Upper lobe of left lung (tissue), 6 donors: Measurements from ENCODE around the gene RGL1. TPM values are rescaled to one million over a fixed set of nuclear protein-coding genes. Genes with fewer than 3 reads are reported as not detected.
A peak's percentile ranks its signal among the peaks of the same experiment; 100 is the strongest.

Source experiments
- ATAC-seq, 2 donors: fragments of 200-7000 bp; cut with Tn5 transposase; one replicate each; pipeline ENCODE4 v1.9.1; 2022; ENCODE audit warnings: mild to moderate bottlenecking in 2 of 2, moderate library complexity in 2 of 2; ENCODE audit not compliant: low FRiP score in 2 of 2
- DNase-seq, 2 donors: peaks; one replicate each; pipeline ENCODE4 v3.0.0-alpha.2; 2019 to 2020
- H3K27ac ChIP-seq, 4 donors: fragments of 200-600 bp; sonication (generic); one replicate each; pipeline ENCODE4 v1.5.1; 2016 to 2019
- H3K27me3 ChIP-seq, 4 donors: fragments of 200-600 bp; sonication (generic); one replicate each; pipeline ENCODE4 v1.5.1; 2017 to 2019
- H3K36me3 ChIP-seq, 4 donors: fragments of 200-600 bp; sonication (generic); one replicate each; pipeline ENCODE4 v1.5.1; 2016 to 2019
- H3K4me1 ChIP-seq, 4 donors: fragments of 200-600 bp; sonication (generic); one replicate each; pipeline ENCODE4 v1.5.1; 2018 to 2019
- H3K4me3 ChIP-seq, 4 donors: fragments of 200-600 bp; sonication (generic); one replicate each; pipeline ENCODE4 v1.5.1; 2017 to 2019; ENCODE audit warnings: mild to moderate bottlenecking in 2 of 4, moderate library complexity in 1 of 4
- H3K9me3 ChIP-seq, 4 donors: fragments of 200-600 bp; sonication (generic); one replicate each; pipeline ENCODE4 v1.5.1; 2018 to 2019
- EP300 ChIP-seq, 4 donors: sonication (generic); formaldehyde crosslinking; IDR thresholded peaks; one replicate each; pipeline ENCODE4 v1.5.1; 2017; ENCODE audit warnings: antibody characterized with exemption in 4 of 4, control low read depth in 2 of 4
- POLR2A ChIP-seq, 4 donors: fragments of 450-650 bp; IDR thresholded peaks; one replicate each; pipeline ENCODE4 v1.5.1; 2016 to 2017; ENCODE audit warnings: antibody characterized with exemption in 4 of 4, mild to moderate bottlenecking in 2 of 4
- POLR2AphosphoS5 ChIP-seq, 2 donors: sonication (generic); formaldehyde crosslinking; IDR thresholded peaks; one replicate each; pipeline ENCODE4 v1.5.1; 2017; ENCODE audit warnings: antibody characterized with exemption in 2 of 2
- WGBS, 2 donors: methylation state at CpG; one replicate each; pipeline ENCODE4 v1.1.5; 2017 to 2018; 5-methylcytosine and 5-hydroxymethylcytosine counted together
- total RNA-seq, 6 donors: library from RNA; depleted of rRNA in 4 of 6; stranded (reverse); fragments of >200 nt in 4 of 6; gene quantifications; one replicate each; pipeline versions ENCODE4 v1.1.0 to v1.2.1, GENCODE V29; 2016 to 2021
- TF ChIP-seq, protein P1 (sequence below), 6 experiments: fragments of 450-650 bp in 4 of 6; fragments of 200-600 bp in 2 of 6; sonication (generic) in 2 of 6; IDR thresholded peaks; one replicate each; pipeline ENCODE4 v1.5.1; 2016 to 2019; ENCODE audit warnings: antibody characterized with exemption in 6 of 6
- donor health status: DM: no; HTN: no; CAD: no; lungs with moderate emphysema.
- donor health status: DM: no; HTN: yes; CAD: no; lungs with severe emphysema.

The RGL1 gene
- total RNA-seq, 6 donors from 2014 or later, result 24.1 to 38.9 (median 26.7) TPM

DNA sequence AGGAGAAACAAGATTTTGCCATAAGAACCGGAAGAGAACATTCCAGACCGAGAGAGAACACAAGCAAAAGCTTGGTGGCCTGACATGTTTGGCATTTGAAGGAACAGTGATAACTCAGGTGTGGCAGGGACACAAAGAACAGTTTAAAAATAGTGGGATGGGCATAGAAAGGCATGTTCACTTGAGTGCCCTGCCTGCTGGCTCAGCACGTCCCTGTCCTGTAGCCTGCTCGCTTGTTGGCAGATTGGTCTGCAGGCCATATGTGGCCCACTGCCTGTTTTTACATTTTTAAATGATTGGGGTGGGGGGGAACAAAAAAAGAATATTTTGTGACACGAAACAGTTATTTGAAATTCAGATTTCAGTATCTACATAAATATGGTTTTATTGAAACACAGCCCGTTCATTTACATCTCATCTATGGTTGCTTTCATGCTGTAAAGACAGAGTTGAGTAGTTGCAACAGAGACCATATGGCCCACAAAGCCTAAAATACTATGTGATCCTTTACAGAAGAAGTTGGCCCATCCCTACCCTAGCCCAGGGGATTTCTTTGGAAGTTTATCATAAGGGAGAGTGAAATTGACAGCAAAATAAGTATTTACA is 100.7 kb downstream of the RGL1 start:
- H3K36me3 ChIP-seq, result peaks cover 9 to 69% (median 26%) of the 10 kb centered on the region in 4 donors
- DNase-seq (no peak), ATAC-seq (no peak)
- no peak overlapping the region for H3K27ac ChIP-seq
- H3K4me3 ChIP-seq, result no peak overlapping the region
- WGBS, 2 donors, result 92 to 95% methylated on average over 6 of the region's 6 CpGs
- H3K27me3 ChIP-seq, result no peaks in the 10 kb centered on the region
- no peaks in the 10 kb centered on the region for H3K9me3 ChIP-seq
- H3K4me1 ChIP-seq, result no peaks in the 10 kb centered on the region
- TF ChIP-seq POLR2A (IDR thresholded peaks at IDR 0.05) (no peak), POLR2AphosphoS5 (IDR thresholded peaks at IDR 0.05) (no peak), EP300 (IDR thresholded peaks at IDR 0.05) (no peak)
- TF ChIP-seq, protein P1, sequence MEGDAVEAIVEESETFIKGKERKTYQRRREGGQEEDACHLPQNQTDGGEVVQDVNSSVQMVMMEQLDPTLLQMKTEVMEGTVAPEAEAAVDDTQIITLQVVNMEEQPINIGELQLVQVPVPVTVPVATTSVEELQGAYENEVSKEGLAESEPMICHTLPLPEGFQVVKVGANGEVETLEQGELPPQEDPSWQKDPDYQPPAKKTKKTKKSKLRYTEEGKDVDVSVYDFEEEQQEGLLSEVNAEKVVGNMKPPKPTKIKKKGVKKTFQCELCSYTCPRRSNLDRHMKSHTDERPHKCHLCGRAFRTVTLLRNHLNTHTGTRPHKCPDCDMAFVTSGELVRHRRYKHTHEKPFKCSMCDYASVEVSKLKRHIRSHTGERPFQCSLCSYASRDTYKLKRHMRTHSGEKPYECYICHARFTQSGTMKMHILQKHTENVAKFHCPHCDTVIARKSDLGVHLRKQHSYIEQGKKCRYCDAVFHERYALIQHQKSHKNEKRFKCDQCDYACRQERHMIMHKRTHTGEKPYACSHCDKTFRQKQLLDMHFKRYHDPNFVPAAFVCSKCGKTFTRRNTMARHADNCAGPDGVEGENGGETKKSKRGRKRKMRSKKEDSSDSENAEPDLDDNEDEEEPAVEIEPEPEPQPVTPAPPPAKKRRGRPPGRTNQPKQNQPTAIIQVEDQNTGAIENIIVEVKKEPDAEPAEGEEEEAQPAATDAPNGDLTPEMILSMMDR (IDR thresholded peaks at IDR 0.05), result no peak

DNA sequence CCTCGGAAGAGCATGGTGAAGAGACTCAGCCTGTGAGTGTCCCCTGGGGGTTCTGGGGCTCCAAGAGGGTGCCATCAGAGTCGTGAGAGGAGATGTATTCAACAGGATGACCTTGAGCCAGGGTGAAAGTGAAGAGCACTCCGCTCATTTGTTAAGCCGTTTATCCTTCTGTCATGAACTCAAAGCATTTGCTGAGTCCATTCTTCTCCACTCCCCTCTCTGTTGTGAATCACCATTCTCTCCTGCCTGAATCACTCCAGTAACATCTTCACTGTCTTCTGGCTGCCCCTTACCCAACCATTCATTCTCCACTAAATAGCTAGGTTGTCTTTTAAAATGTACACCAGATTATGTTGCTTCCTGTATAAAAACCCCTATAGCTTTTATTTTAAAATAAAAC is 102.2 kb downstream of the RGL1 start:
- DNase-seq, result no peak
- ATAC-seq, result no peak
- Histone ChIP-seq H3K4me1 (no peaks in the 10 kb centered on the region), H3K36me3 (peaks cover 9 to 75% (median 28%) of the 10 kb centered on the region in 4 donors), H3K9me3 (no peaks in the 10 kb centered on the region), H3K27ac (no peak overlapping the region), H3K27me3 (no peaks in the 10 kb centered on the region), H3K4me3 (no peak overlapping the region)
- TF ChIP-seq, protein P1 (IDR thresholded peaks at IDR 0.05), result no peak
- TF ChIP-seq POLR2AphosphoS5 (IDR thresholded peaks at IDR 0.05), result no peak
- TF ChIP-seq POLR2A (IDR thresholded peaks at IDR 0.05), result no peak
- WGBS, 2 donors, result 82 to 88% methylated on average over 4 of the region's 4 CpGs

DNA sequence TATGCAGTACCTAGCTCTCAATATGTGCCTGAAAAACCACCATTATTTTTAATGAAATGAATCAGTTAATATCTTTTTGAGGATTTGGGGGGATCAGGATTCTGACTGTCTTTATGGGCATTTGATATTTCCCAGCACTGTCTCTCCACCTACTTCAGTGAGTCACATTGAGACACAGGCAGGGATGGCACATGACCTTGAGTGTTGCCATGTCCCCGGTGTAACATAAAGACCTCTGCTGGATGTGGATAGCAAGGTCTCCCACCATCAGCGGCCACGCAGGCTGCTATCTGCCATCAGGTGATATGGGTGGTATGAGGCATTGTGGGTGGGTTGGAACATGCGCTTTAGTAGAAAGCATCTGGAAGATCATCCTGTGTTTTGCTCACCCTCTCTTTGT is 103.2 kb downstream of the RGL1 start:
- H3K4me1 ChIP-seq, result no peaks in the 10 kb centered on the region

DNA sequence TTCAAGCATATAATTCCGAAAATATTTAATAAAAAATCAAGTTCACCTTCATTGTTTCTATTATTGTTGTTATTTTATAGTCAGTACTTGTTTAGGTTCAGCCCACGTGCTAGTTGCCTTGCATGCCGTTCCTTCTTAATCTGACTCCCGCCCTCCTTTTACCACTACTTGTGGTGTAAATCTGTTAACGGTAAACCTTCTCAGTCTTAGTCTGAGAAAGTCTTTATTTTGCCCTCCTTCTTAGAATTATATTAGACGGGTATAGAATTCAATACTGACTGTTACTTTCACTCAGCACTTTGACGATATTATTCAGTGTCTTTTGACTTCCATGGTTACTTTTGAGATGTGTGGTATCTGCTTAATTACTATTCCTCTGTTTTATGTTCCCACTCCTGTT is 104.8 kb downstream of the RGL1 start:
- TF ChIP-seq, protein P1 (IDR thresholded peaks at IDR 0.05), result no peak
- 90 to 93% methylated on average over 7 of the region's 7 CpGs for WGBS, 2 donors
- Histone ChIP-seq H3K36me3 (peaks cover 9 to 78% (median 32%) of the 10 kb centered on the region in 4 donors), H3K4me1 (peaks cover 8 to 11% (median 9%) of the 10 kb centered on the region in 4 donors), H3K9me3 (no peaks in the 10 kb centered on the region), H3K27ac (peak overlapping the region in 1 of 4 donors; percentile 32), H3K4me3 (no peak overlapping the region), H3K27me3 (no peaks in the 10 kb centered on the region)
- no peak for DNase-seq
- no peak for ATAC-seq

More for the DNA sequence above, 103.2 kb downstream of the RGL1 start:
- H3K4me3 ChIP-seq, result no peak overlapping the region
- DNase-seq (no peak), ATAC-seq (no peak)
- H3K36me3 ChIP-seq, result peaks cover 9 to 80% (median 32%) of the 10 kb centered on the region in 4 donors
- TF ChIP-seq EP300 (IDR thresholded peaks at IDR 0.05), result no peak
- TF ChIP-seq POLR2A (IDR thresholded peaks at IDR 0.05), result no peak
- TF ChIP-seq, protein P1 (IDR thresholded peaks at IDR 0.05), result no peak
- TF ChIP-seq POLR2AphosphoS5 (IDR thresholded peaks at IDR 0.05), result no peak
- WGBS, 2 donors, result 96 to 97% methylated on average over 3 to 4 of the region's 4 CpGs
- H3K9me3 ChIP-seq, result no peaks in the 10 kb centered on the region
- H3K27ac ChIP-seq, result no peak overlapping the region
- H3K27me3 ChIP-seq, result no peaks in the 10 kb centered on the region

DNA sequence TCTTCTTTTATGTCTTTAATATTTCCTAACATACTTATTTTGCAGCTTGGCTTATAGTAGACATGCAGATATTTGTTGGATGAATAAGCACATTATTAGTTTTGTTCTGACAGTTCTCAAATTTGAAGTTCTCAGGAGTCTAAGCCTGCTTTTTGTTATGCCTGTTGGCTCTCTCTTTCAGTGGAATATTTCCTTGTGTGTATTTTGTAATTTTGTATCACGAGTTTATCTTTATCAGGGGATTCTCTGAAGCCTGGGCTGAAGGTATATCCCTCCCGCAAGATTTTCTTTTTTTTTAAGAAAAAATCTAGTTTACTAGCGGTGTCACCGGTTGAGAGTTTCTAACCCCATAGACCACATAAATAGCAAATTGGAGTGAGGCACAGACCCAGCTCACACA is 105.9 kb downstream of the RGL1 start:
- no peak overlapping the region for H3K27ac ChIP-seq
- no peak for DNase-seq
- no peaks in the 10 kb centered on the region for H3K27me3 ChIP-seq
- no peaks in the 10 kb centered on the region for H3K9me3 ChIP-seq
- 83 to 95% methylated on average over 4 of the region's 4 CpGs for WGBS, 2 donors
- peaks cover 9 to 66% (median 32%) of the 10 kb centered on the region in 4 donors for H3K36me3 ChIP-seq
- no peak for ATAC-seq
- H3K4me1 ChIP-seq, result peaks cover 20 to 23% (median 21%) of the 10 kb centered on the region in 4 donors
- TF ChIP-seq EP300 (IDR thresholded peaks at IDR 0.05) (no peak), POLR2A (IDR thresholded peaks at IDR 0.05) (no peak)
- no peak overlapping the region for H3K4me3 ChIP-seq
